NCI-H2107 treated with DMSO at 0.1 percent for 48 hours (cell line): ENCODE data around the gene CNOT1.
"Not testable (repeated sequence)": the region's sequence is repeated elsewhere in the genome, so short reads cannot be mapped to it uniquely, and the experiment has no call there.

ENCODE experiments used
- DNase-seq: peaks from one replicate; lab custom pipeline; 2025; ENCODE audit not compliant: unreplicated experiment; lab: John Stamatoyannopoulos, UW

The CNOT1 gene

DNA sequence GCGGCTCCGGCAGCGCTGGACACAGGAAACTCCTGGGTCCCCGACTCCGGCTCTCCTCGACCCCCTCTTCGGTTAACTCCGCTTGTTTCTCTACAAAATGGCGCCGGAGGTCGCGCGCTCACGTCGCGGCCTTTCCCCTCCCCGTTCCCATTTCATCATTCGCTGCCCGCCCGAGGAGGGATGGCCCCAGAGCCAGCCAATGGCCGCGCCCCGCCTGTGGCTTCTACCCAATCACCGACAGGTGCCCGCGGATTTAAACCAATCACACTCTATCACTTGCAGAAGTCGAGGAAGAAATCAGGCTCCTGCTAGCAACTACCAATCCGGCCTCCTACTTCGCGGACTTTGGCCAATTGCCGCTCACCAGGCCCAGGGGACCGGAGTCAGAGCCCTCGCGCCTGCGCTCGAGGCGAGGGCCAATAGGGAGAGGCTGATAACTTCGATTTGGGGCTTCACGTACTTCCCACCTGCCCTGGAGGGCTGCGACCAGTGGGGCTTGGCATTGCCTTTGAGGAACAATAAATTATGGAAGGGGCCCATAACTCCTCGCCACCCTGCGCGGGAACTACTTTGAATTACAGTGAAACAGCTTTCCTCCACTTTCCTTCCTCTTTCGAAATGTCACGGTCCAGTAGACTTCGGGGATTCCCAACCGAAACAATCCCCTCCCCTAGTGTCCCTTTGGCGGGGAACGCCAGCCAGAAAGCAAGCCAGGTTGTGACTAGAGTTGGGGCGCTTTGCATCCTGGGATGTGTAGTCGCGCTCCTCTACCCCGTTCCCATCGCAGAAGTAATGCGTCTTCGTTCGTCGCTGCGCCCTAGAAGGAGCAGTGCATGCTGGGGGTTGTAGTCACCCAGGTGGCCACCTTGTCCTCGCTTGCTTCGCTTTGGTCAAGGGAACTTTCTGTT, at the start of gene CNOT1:
TSS of gene CNOT1 (minus strand) at position 94 of the 908 bp plus-strand sequence. CDS start 30,489 bp downstream, outside the sequence.
- peak; percentile 99 for DNase-seq

DNA sequence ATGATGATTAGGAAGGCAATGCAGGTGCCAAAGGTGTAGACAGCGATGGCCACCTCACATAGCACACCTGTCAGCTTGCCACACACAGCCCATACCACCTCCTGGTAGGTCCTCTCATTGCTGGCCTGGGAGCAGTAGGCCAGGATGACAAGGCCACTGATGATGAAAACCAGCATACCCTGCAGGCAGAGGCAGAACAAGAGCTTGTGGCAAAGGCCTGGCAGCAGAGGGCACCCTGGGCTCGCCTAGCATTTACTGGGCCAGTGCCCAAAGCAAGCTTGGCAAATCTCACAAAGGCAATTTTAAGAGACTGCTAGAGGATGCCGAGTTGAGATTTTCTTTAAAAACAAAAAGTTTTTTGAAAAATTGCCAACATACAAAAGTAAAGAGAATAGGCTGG, 49.1 kb upstream of the CNOT1 start:
- no peak for DNase-seq

DNA sequence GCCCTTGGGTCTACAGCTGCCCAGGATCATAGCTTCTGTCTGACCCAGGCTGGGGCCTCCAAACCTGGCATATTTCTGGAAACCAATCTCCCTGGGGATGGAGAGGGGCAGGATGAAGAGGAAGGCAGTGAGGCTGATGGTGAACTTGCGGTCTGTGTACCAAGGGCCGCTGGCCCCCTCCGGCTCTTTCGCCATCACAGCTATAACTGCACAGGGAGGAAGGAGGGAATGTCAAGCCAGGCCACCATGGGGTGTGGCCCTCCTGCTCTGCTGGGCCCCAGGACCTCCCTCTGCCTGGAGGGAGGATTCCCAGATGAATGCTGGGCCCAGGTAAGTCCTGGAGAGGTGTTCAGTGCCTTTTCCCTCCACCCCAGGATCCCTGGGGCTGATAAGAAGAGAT, 48.6 kb upstream of the CNOT1 start:
- DNase-seq = no peak

DNA sequence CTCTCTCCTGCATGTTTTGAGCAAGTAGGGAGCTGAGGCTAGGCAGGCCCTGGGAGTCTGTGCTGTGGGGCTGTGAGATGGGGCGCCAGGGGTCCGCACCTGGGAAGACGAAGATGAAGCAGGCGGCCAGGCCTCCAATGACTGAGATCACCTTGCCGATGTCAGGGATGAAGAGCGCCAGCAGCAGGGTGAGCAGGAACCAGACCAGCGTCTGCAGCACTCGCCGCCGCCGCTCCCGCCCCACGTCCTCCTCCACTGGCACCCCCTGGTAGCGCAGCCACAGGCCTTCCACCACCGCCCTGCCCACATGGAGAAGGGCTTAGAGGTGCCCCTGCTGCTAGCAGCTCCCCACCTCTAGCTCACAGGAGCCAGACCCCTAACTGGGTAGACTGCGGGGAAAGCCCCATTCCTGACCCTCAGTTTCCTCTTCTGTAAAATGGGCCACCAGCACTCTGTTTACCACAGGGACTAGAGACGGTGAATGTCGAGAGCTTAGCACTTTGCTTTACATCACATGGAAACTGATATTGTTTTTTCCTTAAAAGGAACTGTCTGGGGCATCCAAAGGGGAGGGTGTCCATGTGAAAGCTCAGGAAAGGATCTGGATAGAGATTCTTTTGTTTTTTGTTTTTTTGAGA, 41.4 kb upstream of the CNOT1 start:
- no peak for DNase-seq

DNA sequence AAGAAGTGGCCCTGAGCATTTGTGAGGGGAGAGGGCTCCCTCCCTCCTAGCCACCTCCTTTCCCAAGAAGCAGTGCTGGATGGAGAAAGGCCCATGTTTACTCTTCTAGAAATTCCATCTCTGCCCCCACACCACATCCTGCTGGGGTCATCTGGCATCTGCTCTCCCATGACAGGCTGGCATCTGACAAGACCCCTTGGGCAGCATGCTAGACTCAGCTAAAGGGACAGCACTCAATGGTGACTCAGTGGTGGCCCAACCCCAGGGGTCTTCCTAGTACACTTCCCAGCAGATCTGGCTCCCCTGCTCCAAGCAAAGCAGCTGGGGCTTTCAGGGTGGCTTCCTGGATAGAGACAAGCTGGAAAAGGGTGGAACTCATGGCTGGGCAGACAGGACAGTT, 40.6 kb upstream of the CNOT1 start:
- no peak for DNase-seq

DNA sequence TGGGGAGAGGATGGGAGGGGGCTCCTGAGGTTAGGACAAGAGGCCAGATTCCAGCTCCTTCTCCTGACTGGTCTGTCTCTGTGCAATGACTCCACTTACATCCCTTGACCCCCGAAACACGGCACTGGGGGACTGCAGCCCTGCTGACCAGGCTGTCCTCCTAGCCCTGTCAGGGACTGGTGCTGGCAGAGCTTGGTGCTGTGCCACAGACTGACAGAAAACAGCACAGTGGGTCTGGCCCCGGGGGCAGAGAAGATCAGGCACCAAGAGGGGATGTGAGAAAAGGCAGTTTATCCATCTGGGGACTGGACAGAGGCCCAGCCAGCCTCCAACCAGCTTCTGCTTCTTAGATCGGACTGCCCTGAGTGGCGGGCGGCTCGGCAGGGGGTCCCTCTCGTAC, 35.6 kb upstream of the CNOT1 start:
- no peak for DNase-seq

DNA sequence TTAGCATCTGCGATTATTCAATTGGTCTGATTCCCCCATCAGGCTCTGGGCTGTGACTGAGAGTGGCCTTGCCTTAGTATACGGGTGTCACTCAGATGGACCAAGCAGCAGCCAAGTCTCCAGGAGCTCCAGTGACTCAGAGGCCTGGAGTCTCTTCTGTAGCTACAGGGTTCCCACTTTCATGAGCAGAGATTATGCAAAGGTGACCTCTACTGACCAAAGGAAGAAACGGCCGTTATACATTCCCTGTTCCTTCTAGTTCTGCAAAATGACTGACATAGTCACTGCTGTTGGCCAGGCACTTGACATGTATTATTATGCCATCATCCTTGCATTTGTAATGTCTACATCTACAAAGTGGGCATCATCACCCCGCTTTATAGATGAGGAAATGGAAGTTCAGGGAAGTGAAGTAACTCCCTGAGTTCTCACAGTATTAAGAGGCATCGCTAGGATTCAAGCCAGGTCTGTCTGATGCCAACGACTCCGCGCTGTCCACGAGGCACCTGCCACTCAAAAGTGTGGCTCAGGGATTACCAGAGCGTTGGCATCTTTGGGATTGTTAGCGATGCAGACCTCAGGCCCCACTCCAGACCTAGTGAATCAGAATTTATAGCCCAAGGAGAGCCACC, 31.7 kb upstream of the CNOT1 start:
- peak; percentile 53 for DNase-seq

DNA sequence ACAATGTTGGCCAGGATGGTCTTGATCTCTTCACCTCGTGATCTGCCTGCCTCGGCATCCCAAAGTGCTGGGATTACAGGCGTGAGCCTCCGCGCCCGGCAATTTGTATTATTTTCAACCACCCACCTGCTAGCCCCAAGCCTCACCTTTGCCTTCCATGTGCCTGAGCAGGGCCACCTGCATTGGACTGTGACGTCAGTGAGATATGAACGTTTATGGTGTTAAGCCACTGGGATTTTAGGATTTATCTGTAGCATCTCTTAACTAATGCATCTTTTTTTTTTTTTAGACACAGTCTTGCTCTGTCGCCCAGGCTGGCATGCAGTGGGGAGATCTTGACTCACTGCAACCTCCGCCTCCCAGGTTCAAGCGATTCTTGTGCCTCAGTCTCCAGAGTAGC, 30.3 kb upstream of the CNOT1 start:
- not testable (repeated sequence) for DNase-seq

DNA sequence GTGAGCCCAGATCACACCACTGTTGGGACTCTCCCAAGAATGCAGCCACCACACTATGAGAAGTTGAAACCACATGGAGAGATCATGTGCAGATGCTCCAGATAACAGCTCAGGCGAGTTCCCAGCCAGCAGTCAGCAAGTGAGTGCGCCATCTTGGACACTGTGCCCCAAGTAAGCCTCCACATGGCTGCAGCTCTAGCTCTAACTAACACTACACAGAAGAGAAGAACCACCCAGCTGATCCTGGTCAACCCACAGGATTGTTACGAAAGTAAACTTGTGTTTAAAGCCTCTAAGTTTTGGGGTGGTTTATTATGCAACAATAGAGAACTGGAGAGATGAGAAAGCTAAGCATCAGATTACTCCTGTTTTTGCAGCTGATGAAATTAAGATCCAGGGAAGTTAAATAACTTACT, 29.2 kb upstream of the CNOT1 start:
- no peak for DNase-seq

DNA sequence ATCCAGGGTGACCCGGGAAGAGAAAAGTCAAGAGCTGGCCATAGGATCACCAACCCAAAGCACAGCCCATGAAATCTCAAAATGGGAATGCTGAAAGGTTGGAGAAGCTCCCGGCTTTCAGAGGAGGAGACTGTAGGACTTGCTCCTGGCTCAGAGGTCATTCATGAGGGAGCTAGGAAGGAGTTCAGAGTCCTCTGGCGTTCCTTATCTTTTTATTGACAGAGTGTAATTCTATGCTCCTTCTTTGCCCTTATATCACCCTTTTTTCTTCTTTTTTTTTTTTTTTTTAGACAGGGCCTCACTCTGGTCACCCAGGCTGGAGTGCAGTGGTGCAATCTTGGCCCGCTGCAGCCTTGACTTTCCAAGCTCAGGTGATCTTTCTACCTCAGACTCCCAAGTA, 27.3 kb upstream of the CNOT1 start:
- DNase-seq = no peak

DNA sequence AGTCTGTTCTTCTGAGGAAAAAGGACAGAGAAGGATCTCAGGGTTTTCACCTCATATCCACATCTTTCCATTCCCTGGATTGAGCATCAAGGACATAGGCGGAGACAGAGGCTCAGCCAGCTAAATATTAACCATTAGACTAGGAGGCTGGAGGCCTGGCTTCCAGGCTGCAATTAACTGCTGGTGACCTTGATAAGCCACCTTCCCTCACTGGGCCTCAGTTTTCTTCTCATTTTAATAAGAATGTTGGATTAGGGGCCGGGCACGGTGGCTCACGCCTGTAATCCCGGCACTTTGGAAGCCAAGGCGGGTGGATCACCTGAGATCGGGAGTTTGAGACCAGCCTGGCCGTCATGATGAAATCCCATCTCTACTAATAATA, 25.6 kb upstream of the CNOT1 start:
- no peak for DNase-seq

DNA sequence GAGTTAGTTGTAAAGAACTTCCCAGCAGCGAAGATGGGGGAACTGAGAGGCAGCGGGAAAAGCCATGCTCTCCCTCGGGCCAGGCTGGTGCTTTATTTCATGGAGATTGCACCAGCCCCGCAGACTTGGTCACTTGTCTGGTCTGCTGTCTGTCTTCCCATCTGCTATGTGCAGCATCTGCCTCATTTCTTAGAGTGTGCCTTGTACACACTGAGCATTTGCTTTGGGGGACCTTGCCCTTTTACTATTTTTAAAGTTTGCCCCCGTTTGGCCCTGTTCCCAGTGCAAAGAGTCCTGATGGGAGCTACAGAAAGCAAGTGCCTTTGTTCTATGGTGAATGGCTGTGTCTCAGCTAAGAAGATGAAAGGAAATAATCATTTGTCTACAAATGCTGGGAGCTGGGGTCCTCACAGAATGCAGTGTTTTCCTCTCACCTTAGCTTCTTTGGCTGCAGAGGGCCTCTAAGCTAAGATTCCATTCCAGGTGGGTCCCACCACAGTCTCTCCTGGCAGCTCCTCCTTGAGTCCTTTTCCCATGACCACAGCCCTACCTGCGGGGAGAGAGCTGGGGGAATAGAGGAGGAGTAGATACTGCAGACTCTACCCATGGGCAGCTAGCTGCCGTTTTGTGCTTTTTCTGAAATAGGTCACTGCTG, 25.1 kb upstream of the CNOT1 start:
- no peak for DNase-seq

DNA sequence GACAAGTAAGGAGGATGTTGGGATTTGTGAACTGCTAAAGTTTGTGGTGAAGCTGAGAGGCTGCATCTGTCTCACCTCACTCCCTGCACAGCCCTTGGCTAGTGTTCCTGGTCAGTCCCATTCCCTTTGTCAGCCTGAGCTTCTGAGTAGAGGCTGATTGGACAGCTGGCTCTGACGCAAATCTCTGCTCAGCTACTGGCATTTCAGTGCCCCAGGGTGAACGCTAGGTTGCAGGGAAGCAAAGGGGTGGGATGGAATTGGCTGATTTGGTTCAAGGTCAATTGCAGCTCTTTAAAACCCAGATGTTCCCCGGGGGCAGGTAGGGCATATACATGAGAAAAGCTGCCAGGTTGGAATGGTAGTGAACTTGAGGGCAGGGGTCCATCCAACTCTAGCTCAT, 23.1 kb upstream of the CNOT1 start:
- no peak for DNase-seq

DNA sequence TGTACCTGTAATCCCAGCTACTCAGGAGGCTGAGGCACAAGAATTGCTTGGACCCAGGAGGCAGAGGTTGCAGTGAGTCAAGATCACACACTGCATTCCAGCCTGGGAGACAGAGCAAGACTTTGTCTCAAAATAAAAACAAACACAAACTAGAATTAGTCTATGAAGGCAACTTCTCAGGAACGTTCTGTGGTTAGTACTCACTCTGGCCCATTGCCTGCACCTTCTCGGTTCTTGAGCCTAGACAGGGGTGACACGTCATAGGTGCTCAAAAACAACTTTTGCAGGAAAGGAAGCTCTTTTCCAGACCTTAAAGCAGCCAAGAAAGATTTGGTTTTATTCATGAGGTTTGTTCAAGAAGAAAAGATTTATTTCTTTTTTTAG, 22.3 kb upstream of the CNOT1 start:
- DNase-seq = no peak

DNA sequence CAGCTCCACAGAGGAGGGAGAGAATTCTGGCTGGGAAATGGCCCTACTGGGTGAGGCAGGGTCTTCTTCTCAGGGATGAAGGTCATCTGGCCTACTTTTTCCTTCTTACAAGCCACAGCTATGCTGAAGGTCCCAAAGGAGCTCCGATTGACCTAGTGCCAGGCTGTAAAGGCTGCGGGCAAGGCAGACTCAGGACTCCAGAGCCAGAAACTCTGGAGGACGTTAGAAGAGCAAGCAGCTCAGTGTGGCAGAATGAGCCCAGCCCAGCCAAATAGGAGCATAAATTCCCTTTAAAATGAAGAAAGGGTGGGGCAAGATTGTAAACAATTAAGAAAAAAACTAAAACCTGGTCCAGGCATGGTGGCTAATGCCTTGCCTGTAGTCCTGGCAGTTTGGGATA, 20.1 kb upstream of the CNOT1 start:
- no peak for DNase-seq

DNA sequence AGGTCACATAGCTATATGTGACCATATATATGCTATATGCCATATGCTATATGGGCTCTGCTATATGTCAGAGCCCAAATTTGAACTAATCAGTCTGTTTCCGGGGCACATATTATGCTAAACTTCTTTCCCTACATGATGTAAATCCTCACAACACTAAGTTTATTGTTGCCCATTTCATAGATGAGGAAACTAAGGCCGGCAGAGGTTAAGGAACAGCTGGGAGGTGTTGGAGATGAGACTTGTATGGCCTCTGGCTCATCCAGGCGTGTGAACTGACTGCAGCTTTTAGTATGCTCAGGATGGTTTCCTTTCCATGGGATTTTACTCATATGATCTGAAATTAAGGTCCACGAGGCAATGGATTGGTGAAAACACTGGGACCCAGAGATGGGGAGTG, 17.5 kb upstream of the CNOT1 start:
- no peak for DNase-seq

DNA sequence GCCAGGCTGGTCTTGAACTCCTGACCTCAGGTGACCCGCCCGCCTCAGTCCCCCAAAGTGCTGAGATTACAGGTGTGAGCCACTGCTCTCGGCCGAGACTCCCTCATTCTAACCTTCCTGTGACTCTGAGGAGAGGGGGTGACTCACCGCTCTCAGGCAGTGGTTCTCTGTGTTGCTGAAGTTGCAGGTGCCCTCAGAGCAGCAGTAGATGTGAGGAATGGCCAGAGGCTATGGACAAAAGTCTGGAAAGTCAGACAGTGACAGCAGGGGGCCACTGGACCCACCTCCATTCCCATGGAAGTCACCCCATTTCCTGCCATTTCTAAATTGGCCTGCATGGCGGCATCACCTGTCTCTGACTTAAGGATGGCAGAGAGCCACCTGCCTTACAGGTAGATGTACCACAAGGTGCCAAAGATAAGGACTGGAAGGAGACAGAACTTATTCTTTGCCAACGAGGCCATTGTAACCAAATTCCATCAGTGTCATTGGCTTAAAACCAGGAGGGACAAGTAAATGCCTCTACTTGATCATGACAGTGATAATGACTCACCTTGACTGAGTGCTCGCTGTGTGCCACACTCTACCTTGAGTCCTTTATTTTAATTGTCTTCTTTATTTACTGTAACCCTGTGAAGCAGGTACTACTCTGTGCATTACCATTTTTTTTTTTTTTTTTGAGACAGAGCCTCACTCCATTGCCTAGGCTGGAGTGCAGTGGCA, 15.3 kb upstream of the CNOT1 start:
- DNase-seq = no peak

DNA sequence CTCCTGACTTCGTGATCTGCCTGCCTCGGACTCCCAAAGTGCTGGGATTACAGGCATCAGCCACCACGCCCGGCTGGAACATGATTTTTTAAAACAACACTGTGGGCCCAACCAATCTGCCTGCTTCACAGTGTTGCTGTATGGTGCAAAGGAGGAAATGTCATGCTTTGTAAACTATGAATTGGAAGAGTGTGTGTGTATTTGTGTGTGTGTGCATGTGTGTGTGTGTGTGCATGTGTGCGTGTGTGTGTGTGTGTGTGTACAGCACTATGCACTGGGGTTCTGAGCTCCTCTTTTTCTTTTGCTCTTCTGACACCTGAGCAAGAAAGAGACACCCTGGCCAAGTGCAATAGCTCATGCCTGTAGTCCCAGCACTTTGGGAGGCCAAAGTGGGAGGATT, 14.5 kb upstream of the CNOT1 start:
- DNase-seq = no peak

DNA sequence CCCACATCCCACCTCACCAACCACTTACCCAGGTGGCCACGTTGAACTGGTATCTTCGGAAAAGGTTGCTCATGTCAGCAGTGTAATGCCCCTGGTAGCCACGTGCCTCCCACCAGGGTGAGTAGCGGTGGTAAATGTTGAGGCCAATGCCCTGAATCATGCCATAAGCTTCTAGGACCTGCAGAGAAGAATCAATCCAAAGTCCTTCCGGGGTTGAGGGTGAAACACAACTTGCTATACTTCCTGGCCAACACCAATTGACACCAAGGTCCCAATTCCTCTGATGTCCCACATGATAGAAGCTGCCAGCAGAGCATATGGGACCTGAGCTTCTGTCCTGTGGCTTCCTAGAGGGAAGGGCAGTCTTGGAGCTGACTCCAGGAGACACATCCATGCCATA, 11.3 kb upstream of the CNOT1 start:
- DNase-seq = no peak

DNA sequence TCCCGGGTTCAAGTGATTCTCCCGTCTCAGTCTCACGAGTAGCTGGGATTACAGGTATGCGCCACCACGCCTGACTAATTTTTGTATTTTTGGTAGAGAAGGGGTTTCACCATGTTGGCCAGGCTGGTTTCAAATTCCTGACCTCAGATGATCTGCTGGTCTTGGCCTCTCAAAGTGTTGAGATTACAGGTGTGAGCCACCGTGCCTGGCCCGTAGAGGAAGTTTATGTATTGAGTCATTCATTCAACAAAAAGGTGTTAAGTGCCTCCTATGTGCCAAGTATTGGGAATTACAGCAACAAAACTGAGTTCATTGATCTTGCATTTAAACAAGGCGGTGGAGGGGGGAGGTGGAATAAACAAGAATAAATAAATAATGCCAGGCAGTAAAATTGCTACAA, 10.2 kb upstream of the CNOT1 start:
- DNase-seq = no peak

DNA sequence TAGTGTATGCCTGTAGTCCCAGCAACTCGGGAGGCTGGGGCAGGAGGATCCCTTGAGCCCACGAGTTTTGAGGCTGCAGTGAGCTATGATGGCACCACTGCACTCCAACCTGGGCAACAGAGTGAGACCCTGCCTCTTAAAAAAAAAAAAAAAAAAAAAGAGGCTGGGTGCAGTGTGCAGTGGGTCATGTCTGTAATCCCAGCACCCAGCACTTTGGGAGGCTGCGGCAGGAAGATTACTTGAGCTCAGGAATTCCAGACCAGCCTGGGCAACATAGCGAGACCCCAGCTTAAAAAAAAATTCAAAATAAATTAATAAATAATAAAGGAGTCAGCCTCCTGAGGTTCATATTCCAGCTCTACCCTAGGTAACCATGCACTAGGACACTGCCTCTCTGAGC, 9.6 kb upstream of the CNOT1 start:
- DNase-seq = no peak
